Esophagus mucosa (tissue), 1 donor: Measurements from ENCODE around the gene USP13. TPM values are rescaled to one million over a fixed set of nuclear protein-coding genes. Genes with fewer than 3 reads are reported as not detected.

Experiments used
- ATAC-seq: fragments of 200-7000 bp; cut with Tn5 transposase; one replicate; pipeline ENCODE4 v1.9.1; 2020
- total RNA-seq: library from RNA; stranded (reverse); gene quantifications from one replicate; pipeline ENCODE4 v1.2.4, GENCODE V29; 2023
- donor health status: DM: yes; HTN: yes; CAD: no.

USP13 gene
- total RNA-seq, 1 donor from 2014 or later: 3.3 TPM

DNA sequence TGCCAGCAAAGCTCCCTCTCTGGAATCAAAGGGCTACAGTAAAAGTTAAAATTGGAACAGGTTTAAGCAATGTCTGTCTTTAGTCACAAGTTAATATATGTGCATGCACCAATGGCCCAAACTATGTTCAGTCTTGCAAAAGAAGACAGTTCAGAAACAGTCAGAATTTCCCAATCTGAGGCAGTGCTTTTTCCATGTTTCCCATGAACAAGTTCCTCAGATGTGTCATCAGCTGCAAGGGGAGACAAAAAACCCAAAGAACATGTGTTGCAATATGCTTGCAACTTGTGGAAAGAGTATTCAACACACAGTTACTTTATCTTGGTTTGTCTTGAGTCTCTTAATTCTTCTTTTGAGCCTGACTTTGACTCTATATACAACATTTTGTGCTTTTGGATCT, 148.4 kb downstream of the USP13 start:
- ATAC-seq: peak; percentile 69

DNA sequence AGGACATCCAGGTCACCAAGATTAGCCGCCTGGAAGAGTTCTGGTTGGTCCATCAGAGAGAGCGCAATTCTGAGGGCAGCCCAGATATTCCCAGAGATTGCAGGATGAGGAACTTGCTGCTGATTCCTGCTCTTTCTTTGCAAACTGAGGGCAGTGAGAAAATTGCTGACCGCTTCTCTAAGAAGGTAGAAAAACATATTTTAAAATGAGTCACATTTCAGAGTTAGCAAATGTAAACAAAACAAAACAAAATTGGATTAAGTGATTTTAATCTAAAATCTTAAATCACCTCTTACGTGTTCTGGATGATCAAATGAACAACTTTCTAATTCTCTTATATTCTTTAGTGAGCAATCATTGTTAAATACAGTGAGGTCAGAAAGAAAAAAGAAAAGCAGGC, 149.0 kb downstream of the USP13 start:
- no peak for ATAC-seq

DNA sequence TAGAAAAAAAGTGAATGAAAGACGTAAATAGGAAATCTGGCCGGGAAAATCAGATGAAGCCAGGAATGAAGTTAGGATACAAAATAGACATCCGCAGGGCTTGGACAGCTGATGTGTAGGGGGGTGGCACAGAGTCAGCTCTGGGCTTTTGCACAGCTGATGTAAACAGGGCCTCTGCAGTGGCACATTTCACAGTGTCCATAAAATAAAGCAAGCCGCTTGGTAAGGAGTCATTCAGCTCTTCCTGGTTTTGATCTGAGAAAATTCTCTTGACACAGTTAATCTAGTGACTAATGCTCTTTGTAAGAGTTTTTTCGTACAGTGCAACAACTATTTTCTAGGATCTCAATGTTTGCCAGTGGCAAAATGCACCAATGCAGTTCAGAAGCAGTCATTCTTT, 153.3 kb downstream of the USP13 start:
- peak; percentile 56 for ATAC-seq

DNA sequence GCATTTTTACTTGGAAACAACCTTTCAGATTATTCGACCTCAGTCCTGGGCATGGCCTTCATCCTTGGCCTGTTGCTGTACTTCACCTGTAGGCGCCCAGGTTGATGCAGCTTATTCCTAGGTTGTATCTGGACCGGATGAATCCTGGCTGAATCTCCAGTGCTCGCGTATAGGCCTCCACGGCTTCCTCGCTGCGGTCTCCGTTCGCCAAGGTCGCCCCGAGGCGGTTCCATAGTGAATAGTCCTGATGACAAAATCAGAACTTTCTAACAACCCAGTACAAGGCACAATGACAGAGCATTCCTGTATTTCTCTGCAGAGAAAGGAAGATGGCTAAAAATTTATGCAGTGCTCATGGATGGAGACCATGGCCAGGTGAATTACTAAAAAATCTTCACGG, 154.7 kb downstream of the USP13 start:
- ATAC-seq: no peak

DNA sequence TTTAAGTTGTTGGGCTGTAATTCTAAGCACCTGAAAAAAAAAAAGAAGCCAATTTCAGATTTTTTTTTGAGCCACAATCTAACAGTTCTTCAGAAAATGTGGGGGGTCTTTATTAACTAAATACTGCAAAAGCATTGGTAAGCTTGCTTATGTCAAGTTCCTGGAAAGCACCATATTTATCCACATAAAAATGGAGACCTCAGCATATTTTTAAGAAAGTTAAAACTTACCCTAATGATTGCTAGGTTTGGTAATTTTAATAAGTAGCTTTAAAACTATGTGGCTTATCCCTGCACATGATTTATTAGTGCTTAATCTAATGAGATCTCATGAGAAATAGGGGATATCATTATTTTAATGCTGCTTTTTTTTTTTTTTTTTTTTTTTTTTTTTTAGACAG, 156.8 kb downstream of the USP13 start:
- no peak for ATAC-seq

DNA sequence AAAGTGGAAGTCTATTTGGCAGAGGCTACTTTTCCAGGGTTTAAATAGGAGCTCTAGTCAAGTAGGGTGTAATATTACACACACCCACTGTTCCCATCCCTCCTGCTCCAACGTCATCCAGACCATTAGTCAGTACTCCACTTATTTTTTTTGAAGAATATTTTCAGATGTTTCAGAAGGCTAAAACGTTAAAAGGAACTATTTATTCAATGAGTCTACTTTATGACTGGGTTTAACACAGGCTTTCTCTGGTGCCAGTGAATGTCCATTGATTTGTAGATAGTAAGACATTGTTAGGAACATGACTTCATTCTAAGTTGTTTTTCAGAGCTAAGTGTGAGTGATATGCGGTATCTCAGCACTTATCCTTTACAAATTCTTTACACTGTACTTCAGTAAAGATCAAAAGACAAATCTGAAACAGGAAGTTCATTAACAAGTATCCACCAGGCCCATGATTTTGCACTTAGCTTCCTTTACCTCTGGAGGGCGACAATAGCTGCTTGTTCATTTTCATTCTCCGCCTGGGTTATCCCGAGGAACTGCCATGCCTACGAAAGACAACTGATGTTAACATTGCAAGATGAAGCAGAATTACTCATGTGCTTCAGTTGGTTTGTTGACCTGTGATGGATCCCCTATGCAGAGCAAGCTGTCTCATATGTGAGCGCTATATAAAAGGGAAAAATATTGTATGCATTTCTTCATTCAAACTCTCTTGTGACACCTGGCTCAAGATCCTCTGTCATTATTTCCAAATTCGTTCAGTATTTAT, 158.7 kb downstream of the USP13 start:
- ATAC-seq: peak; percentile 60

DNA sequence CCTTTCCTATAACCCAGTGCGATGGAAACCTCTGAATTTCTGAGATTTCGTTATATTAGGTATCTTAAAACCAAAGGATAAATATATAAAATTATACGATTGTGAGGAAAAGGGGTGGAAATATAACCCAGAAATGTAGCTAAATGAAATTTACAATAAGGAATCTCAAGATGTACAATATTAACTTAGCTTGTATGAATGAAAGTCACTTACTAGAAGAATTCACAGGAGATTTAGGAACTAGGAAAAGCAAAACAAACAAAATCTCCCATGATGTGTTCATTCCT, 159.2 kb downstream of the USP13 start:
- no peak for ATAC-seq

DNA sequence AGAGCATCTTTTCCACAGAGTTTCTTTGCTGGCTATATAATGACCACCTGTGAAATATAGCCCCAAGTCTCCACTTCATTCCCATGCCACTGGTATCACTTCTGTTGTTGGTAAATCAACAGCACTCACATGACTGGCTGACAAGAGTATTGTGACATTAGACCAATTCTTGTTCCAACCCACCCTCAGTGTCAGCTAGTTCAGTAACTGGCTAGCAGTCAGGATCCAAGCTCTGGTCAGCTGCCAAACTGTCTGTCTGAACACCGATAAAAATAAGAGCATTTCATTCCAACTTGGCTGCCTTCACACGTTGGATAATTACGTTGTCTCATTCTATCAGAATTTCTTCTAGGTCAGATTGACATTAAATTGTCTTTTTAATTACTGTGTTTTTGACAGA, 166.5 kb downstream of the USP13 start:
- no peak for ATAC-seq

DNA sequence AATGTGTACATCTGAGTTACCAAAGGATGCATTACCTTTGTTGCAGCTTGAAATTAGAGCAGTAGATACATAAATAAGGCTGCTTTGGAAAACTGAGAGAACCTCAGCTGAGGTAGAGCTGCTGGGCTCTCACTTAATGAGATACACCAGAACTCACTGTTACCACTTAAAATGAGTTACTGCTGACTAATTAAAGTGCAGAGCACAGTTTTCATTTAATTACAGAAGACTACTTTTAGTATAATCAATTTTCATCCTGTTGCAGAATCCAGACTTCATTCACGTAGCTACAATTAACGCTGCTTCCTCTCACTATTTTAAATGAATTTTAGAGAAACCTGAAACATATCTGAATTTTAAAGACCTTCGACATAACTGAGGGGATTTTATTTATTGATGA, 169.5 kb downstream of the USP13 start:
- ATAC-seq: no peak

DNA sequence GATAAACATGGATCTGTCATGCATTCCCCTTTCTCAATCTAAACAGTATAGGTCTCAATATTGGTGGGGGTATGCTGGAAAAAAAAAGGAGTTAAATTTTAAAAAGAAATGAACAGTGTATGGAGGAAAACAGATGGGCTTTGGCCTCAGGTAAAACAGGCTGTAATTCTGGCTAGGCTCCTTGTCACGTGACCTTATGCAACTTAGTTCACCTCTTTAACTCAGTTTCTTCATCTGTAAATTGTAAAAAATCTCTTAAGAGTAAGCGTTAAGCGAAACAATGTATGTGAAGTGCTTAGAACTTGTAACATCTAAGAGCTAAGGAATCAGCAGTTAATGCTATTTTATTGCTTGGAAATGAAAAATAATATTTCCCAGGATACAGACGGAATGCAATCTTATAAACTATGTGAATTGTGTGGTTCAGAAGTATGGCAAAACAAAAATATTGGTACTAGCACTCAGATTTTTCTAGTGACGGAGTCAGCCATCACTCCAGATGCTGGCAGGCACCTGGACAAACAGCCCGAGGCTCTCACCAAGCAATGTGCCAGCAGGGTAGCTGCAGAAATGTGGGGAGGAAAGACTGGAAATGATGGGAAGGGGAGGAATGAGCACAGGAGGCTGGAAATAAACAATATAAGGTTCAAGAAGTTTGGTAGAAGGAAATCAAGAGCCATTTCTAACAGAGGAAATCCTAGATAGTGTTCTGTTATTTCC, 172.8 kb downstream of the USP13 start:
- ATAC-seq: no peak

DNA sequence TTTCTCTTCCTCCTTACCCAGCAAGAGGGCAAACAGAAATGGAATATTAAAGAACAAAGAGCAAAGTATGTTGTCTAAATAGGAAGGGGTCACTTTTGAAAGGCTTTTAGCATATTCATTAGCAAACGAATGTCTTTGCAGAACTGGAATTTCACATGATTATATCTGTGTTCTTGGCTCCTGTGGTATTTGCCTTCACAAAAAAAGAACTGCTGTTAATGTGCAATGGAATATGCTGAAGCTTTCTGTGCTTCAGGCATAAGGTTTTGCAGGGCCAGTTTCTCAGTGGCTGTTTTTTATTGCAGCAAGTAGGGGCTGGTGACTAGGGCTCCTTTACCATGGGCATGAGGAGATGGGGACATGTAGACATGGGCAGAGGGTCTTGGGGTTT, 173.4 kb downstream of the USP13 start:
- no peak for ATAC-seq

DNA sequence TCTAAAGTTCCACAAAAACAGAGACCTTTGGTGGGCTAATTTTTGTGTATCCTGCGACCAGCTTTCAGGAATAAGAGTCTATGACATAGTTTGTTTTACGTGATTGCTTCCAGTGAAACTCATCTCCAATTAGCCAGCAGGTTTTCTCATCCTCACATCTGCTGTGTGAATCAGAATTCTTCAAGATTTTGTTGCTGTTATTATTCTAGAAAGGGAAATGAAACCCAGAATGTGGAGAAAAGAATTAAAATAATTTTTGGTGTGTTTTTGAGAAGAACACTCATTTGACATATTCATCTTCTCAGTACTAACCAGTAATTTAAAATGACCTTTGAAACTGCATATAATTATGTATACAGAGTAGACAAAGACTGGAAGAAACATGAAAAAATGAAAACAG, 175.9 kb downstream of the USP13 start:
- ATAC-seq: no peak

DNA sequence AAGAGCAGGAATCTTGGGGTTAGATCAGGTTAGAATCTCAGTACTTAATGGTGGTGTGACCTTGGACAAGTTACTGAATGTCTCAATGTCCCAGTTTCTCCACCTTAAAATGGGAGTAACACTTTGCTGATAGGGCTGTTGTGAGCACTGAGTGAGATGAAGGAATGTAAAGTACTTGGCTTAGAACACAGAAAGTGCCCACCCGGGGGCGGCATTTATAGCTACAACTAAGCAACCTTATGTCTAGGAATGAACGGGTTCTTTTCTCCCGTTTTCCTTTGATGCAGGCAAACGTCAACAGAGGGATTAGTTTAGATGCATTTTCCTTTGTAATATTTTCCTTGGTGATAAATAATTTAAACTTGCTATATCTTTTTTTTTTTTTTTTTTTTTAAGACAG, 176.6 kb downstream of the USP13 start:
- ATAC-seq: no peak

DNA sequence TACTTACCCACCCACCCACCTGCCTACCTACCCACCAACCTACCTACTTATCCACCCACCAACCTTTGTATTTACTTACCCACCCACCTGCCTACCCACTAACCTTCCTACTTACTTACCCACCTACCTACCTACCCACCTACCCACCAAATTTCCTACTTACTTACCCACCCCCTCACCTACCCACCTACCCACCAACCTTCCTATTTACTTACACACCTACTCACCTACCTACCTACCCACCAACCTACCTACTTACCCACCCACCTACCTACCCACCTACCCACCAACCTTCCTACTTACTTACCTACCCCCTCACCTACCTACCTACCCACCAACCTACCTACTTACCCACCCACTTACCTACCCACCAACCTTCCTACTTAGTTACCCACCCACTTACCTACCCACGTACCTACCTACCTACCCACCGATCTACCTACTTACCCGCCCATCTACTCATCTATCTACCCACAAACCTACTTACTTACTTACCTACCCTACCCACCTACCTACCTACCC, 179.6 kb downstream of the USP13 start:
- ATAC-seq: no peak

DNA sequence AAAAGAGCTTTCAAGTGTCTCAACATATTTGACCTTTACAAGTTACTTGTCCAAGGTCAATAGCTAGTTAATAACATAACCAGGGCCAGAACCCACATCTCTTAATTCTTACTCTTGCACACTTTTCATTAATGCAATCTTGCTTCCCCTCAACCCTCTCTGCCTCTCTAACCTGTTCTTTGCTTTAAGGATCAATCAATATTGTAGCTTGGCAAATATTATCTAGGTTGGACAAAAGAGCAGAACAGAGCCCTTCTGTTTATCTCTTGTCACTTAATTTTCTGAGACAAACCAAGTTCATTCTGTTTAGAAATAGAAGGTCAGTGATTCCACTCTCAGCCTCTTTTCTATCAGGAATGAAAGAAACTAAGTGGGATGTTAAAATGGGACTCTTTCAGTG, 180.5 kb downstream of the USP13 start:
- no peak for ATAC-seq

DNA sequence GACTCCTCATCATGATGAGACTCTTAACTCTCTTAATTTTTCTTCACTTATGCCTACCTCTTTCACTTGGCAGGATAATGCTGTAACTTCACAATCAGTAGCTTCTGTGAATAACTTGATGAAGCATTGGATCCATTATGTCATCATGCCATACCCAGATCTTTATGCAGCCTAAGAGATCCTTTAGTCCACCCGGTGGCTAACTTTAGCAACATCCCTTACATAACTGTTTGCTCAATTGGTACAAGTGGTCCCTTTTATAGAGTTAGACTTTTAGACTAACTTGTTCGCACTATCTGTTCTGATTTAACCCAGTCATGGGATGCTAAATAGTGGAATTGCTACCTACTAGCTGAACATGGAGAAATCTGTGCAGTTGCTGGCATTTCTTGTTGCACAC, 184.5 kb downstream of the USP13 start:
- ATAC-seq: no peak

Other genes starting within 250 kb of the USP13 start
- 13.2 TPM for gene GNB4, start 201.6 kb upstream of the USP13 start, total RNA-seq
- 36.4 TPM for gene ACTL6A, start 90.1 kb upstream of the USP13 start, total RNA-seq
- 23.6 TPM for gene MRPL47, start 48.4 kb upstream of the USP13 start, total RNA-seq
- gene NDUFB5, start 48.2 kb upstream of the USP13 start, total RNA-seq: 98.9 TPM